Activated CD4-positive, alpha-beta T cell treated with anti-CD3 and anti-CD28 coated beads, Interleukin-10, Interleukin-2, amounts not matched to agents 100 ng/mL and 50 ng/mL, durations not matched to agents 16 hours and 8 hours (primary cell): ENCODE results near the gene CCDC74A.
"Not testable (repeated sequence)": the region's sequence is repeated elsewhere in the genome, so short reads cannot be mapped to it uniquely, and the experiment has no call there.

Experiments
- DNase-seq: peaks from one replicate; pipeline ENCODE4 v3.0.0-alpha.2; 2020

CCDC74A gene

GRCh38 chr2:131527131-131528001, at the start of gene CCDC74A:
TSS of gene CCDC74A (plus strand) at chr2:131527888. CDS start at chr2:131527971, 83 bp downstream.
- peak; percentile 88 for DNase-seq

GRCh38 chr2:131478074-131478849, 49.4 kb upstream of the CCDC74A start:
- DNase-seq: not testable (repeated sequence)

GRCh38 chr2:131478850-131479461, 48.7 kb upstream of the CCDC74A start:
- not testable (repeated sequence) for DNase-seq

DNA sequence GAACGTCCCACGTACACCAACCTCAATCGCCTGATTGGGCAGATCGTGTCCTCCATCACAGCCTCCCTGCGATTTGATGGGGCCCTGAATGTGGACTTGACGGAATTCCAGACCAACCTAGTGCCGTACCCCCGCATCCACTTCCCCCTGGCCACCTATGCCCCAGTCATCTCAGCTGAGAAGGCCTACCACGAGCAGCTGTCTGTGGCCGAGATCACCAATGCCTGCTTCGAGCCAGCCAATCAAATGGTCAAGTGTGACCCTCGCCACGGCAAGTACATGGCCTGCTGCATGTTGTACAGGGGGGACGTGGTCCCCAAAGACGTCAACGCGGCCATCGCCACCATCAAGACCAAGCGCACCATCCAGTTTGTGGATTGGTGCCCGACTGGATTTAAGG, 47.3 kb upstream of the CCDC74A start:
- DNase-seq: not testable (repeated sequence)

- not testable (repeated sequence) for DNase-seq
Observed at GRCh38 chr2:131482506-131483155, 45.1 kb upstream of the CCDC74A start.

DNA sequence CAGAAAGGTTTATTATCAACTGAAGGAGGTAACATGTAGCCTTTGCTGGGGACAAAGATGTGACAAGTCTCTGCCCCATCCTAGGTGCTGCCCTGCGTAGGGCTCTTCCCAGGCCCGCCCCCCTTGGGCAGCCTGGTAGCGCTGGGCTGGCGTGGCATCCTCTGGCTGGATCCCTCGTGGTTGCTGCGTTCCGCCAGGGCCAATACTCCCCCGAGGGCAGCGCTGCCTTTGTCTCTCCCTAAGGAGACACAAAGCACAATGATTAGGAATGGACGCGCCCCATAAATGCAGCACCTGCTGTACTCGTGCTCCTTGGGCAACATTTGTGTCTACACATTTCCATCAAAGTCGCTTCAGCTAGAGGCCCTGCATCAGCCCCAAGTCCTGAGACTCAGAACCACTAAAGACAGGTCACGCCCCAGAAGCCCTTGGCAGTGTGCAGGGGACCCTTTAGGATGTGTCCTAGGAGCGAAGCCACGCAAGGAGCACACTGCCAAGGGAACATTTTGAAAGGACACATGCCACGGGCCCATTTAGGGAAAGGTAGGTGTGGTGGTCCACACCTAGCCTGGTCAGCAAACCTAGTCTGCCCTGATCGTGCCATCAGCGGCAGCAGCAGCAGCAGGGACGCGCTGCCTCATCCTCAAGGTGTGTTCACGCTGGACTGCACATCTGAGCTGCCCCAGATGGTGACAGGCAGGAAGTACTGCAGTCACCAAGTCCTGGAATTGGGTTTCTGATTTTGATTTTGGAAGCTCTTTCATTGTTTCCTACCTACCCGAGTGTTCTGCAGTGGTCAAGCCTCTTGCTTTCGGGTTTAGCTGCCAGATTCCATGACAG, 43.5 kb upstream of the CCDC74A start:
- not testable (repeated sequence) for DNase-seq

DNA sequence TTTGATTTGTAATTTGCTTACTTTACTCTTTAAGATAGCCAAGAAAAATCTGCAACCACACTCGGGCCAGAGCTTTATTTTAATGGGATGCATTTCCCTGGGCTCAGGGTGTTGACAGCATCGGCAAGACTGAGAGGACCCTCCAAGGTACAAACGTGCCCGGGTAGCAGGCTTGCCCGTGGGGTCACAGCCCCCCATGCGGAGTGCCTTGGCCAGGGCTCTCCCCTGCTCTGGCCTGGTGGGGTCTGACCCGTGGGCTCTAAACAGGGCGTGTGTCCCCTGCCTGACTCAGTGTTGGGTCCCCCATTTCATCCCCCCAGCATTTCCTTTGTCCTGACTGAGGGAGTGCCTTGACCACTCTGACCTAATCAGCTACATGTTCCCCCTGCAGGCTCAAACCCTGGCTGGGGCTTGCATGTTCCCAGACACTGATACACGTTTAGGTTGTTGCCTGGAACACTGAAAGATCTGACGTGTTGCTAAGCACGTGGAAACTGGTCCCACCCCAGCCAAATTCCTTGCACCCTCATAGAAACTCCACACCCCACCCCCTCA, 42.7 kb upstream of the CCDC74A start:
- not testable (repeated sequence) for DNase-seq

GRCh38 chr2:131486201-131486902, 41.3 kb upstream of the CCDC74A start:
- not testable (repeated sequence) for DNase-seq

GRCh38 chr2:131488306-131489205, 39.1 kb upstream of the CCDC74A start:
- DNase-seq: no peak

DNA sequence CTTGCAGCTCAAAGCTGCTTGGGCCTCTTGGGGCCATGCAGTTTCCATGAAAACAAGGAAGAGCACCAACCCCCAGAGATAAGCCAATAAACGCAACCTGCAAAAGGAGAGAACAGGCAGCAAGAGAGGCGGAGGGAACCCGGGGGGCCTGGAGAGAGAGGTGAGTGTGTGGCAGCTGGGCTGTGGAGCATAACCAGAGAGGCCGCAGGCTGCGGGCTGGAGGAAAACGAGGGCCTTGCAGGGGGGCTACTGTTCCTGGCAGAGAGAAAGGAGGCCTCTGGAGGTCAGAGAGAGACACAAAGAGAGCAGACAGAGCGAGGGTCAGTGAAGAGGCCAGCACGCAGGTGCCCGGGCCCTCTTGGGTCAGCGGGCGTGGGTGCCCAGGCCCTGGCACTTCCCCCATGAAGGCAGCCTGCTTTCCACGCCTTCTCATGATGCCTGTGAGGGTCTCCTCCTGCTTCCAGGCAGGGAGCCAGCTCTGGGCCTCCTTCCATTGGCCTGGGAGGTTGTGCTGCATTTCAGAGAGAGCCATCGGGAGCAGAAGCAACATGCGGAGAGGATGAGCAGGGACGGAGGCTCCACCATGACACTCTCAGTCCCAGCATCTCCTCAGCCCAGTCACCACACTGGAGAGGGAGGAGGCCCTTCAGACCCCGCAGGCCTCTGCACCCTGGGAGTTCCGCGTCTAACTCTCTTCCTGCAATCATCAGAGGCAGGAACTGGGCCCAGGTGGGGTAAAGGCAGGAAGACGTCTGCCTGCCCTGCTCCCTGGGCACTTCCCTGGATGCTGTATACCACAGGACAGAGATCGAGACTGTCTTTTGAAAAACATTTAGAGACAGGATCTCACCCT, 36.8 kb upstream of the CCDC74A start:
- peak; percentile 52 for DNase-seq

DNA sequence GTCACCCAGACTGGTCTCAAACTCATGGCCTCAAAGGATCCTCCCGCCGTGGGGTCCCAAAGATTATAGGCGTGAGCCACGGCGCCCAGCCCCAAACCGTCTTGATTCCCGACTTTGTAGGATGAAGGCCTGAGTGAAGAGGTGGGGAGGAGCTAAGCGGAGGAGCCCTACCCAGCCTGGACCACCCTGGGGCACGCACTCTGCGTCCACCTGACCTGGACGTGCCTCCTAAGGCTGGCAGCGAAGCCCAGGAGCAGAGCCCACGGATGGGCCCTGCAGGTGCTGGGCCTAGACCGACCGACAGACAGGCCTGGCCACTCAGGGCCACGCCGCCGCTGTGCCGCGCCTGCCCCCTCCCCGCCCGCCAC, 36.2 kb upstream of the CCDC74A start:
- peak; percentile 20 for DNase-seq

DNA sequence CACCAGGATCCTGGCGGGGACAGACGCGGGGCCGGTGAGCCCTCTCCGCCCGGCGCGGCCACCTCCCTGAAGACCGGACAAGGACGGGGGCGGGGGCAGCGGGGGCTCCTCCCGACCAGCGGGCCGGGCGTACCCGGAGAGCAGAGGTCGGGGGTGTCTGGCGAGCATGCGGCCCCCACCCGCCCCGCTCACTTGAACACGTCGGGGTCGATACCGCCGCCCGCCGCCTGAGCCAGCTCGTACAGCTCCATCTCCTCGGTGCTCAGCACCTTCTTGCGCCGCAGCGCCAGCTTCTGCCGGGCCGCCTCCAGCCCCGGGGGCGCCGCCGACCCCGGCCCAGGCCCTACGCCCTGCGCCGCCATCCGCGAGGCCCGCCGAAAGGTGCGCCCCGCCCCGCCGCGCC, 35.7 kb upstream of the CCDC74A start, which contains the start of gene MZT2A:
MZT2A (minus strand) TSS at position 383 of the 403 bp plus-strand sequence; CDS start at position 362, 21 bp downstream.
- DNase-seq: not testable (repeated sequence)

GRCh38 chr2:131492418-131493198, 35.1 kb upstream of the CCDC74A start:
- peak; percentile 97 for DNase-seq

GRCh38 chr2:131493199-131493968, 34.3 kb upstream of the CCDC74A start:
- DNase-seq: no peak

DNA sequence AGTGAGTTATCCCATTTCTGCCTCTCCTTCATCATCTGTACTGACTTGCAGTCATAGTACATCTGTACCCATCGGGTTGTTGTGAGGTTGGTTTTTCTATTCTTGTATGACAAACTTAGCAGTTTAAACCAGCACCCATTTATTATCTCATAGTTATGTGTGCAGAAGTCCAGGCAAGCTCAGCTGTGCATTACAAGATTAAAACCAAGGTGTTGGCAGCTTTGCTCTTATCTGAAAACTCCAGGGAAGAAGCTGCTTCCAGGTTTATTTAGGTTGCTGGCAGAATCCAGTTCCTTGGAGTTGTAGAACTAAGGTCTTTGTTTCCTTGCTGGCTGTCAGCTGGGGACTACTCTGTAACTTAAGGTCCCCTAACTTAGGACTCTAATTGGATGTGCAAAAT, 32.2 kb upstream of the CCDC74A start:
- DNase-seq: not testable (repeated sequence)

DNA sequence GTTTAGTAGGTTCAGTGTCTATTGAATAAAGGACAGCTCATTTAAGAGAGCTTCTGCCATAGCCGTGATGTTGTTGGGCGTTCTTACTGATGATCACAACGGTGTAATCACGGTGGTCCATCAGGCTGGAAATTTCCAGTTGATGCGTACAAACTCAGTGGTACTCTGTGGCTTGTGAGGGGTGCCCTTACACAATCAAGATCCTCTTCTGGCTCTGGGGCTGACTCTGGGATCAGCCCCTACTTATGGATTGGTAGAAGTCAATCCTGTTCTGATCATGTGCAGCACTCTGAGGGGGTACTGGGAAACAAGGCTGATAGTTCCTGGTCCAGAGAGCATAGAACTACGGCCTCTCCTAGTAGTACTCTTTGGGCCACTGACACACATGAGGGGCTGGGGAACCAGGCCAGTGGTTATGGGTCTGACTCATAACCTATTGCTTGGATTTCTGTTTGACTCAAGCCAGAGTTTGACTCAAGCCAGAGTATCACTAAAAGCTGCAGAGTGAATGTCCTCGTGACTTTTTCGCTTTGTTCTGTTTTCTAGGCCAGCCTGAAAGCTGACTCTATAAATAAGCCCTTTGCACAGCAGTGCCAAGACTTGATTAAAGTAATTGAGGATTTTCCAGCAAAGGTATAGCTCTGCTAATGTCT, 29.2 kb upstream of the CCDC74A start:
- peak; percentile 86 for DNase-seq
